ENCODE data around the gene GGNBP2. TPM values are rescaled to one million over a fixed set of nuclear protein-coding genes. Genes with fewer than 3 reads are reported as not detected.

Gene GGNBP2
- total RNA-seq, 2 donors from 2014 or later = 128 to 130 TPM

- H3K4me1 Mint-ChIP-seq (ENCODE audit: low read depth in 2 of 2) = peaks cover 22 to 29% of the 10 kb centered on the region in 2 donors
- H3K27me3 Mint-ChIP-seq = no peaks in the 10 kb centered on the region
- ATAC-seq = peak; percentile 49 to 61
- H3K9me3 Mint-ChIP-seq = no peaks in the 10 kb centered on the region
- DNase-seq (ENCODE audit: low spot score) = no peak
- H3K36me3 Mint-ChIP-seq = peaks cover 4% of the 10 kb centered on the region
- no peak overlapping the region for H3K4me3 Mint-ChIP-seq
- H3K27ac Mint-ChIP-seq = no peak overlapping the region
These were observed 64.2 kb downstream of the GGNBP2 start for GRCh38 chr17:36608794-36609497.

GRCh38 chr17:36609498-36609862 is 64.8 kb downstream of the GGNBP2 start:
- H3K4me1 Mint-ChIP-seq (ENCODE audit: low read depth in 2 of 2) = peaks cover 16 to 25% of the 10 kb centered on the region in 2 donors
- H3K9me3 Mint-ChIP-seq = no peaks in the 10 kb centered on the region
- no peaks in the 10 kb centered on the region for H3K36me3 Mint-ChIP-seq
- DNase-seq (ENCODE audit: low spot score) (no peak), ATAC-seq (no peak)
- peaks cover 0 to 2% of the 10 kb centered on the region in 2 donors for H3K27me3 Mint-ChIP-seq
- no peak overlapping the region for H3K27ac Mint-ChIP-seq
- H3K4me3 Mint-ChIP-seq = no peak overlapping the region

- DNase-seq (ENCODE audit: low spot score) (no peak), ATAC-seq (no peak)
- Mint-ChIP-seq H3K36me3 (no peaks in the 10 kb centered on the region), H3K27ac (no peak overlapping the region), H3K9me3 (no peaks in the 10 kb centered on the region), H3K27me3 (peaks cover 0 to 2% of the 10 kb centered on the region in 2 donors), H3K4me1 (ENCODE audit: low read depth in 2 of 2) (peaks cover 12 to 23% of the 10 kb centered on the region in 2 donors), H3K4me3 (no peak overlapping the region)
These were observed 65.8 kb downstream of the GGNBP2 start for GRCh38 chr17:36610474-36610873.

- ATAC-seq = no peak
- Mint-ChIP-seq H3K27me3 (peaks cover 0 to 2% of the 10 kb centered on the region in 2 donors), H3K4me3 (no peak overlapping the region), H3K4me1 (ENCODE audit: low read depth in 2 of 2) (peaks cover 5 to 16% of the 10 kb centered on the region in 2 donors), H3K9me3 (no peaks in the 10 kb centered on the region), H3K27ac (no peak overlapping the region), H3K36me3 (no peaks in the 10 kb centered on the region)
- DNase-seq (ENCODE audit: low spot score) = no peak
These were observed 66.8 kb downstream of the GGNBP2 start for GRCh38 chr17:36611345-36612072.

- DNase-seq (ENCODE audit: low spot score) (no peak), ATAC-seq (no peak)
- Mint-ChIP-seq H3K36me3 (no peaks in the 10 kb centered on the region), H3K27ac (no peak overlapping the region), H3K9me3 (no peaks in the 10 kb centered on the region), H3K4me3 (no peak overlapping the region), H3K27me3 (peaks cover 0 to 2% of the 10 kb centered on the region in 2 donors), H3K4me1 (ENCODE audit: low read depth in 2 of 2) (peaks cover 5 to 16% of the 10 kb centered on the region in 2 donors)
These were observed 67.6 kb downstream of the GGNBP2 start for GRCh38 chr17:36612323-36612722.

GRCh38 chr17:36613155-36613554 is 68.4 kb downstream of the GGNBP2 start:
- DNase-seq (ENCODE audit: low spot score) = no peak
- no peaks in the 10 kb centered on the region for H3K9me3 Mint-ChIP-seq
- H3K4me1 Mint-ChIP-seq (ENCODE audit: low read depth in 2 of 2) = peaks cover under 1 to 11% of the 10 kb centered on the region in 2 donors
- no peaks in the 10 kb centered on the region for H3K36me3 Mint-ChIP-seq
- no peak overlapping the region for H3K27ac Mint-ChIP-seq
- no peak overlapping the region for H3K4me3 Mint-ChIP-seq
- no peak for ATAC-seq
- H3K27me3 Mint-ChIP-seq = peaks cover 0 to 2% of the 10 kb centered on the region in 2 donors

- H3K9me3 Mint-ChIP-seq = no peaks in the 10 kb centered on the region
- no peak overlapping the region for H3K4me3 Mint-ChIP-seq
- peaks cover 0 to 3% of the 10 kb centered on the region in 2 donors for H3K4me1 Mint-ChIP-seq (ENCODE audit: low read depth in 2 of 2)
- no peak for ATAC-seq
- H3K36me3 Mint-ChIP-seq = no peaks in the 10 kb centered on the region
- H3K27ac Mint-ChIP-seq = no peak overlapping the region
- peaks cover 0 to 5% of the 10 kb centered on the region in 2 donors for H3K27me3 Mint-ChIP-seq
- no peak for DNase-seq (ENCODE audit: low spot score)
These were observed 69.4 kb downstream of the GGNBP2 start for GRCh38 chr17:36614081-36614480.

GRCh38 chr17:36614933-36615332 is 70.2 kb downstream of the GGNBP2 start:
- peaks cover 0 to 2% of the 10 kb centered on the region in 2 donors for H3K4me1 Mint-ChIP-seq (ENCODE audit: low read depth in 2 of 2)
- no peak for ATAC-seq

GRCh38 chr17:36616061-36617029 is 71.6 kb downstream of the GGNBP2 start:
- DNase-seq (ENCODE audit: low spot score) = no peak
- peak in 1 of 2 donors; percentile 15 for ATAC-seq
- peaks cover 2 to 3% of the 10 kb centered on the region in 2 donors for H3K4me1 Mint-ChIP-seq (ENCODE audit: low read depth in 2 of 2)
- H3K4me3 Mint-ChIP-seq = no peak overlapping the region
- H3K9me3 Mint-ChIP-seq = no peaks in the 10 kb centered on the region
- H3K27ac Mint-ChIP-seq = no peak overlapping the region
- H3K36me3 Mint-ChIP-seq = no peaks in the 10 kb centered on the region
- H3K27me3 Mint-ChIP-seq = peaks cover 0 to 5% of the 10 kb centered on the region in 2 donors

More at GRCh38 chr17:36614933-36615332, 70.2 kb downstream of the GGNBP2 start:
- Mint-ChIP-seq H3K27ac (no peak overlapping the region), H3K36me3 (no peaks in the 10 kb centered on the region), H3K9me3 (no peaks in the 10 kb centered on the region), H3K27me3 (peaks cover 0 to 5% of the 10 kb centered on the region in 2 donors), H3K4me3 (no peak overlapping the region)
- no peak for DNase-seq (ENCODE audit: low spot score)

GRCh38 chr17:36617773-36618172 is 73.1 kb downstream of the GGNBP2 start:
- peaks cover 0 to 5% of the 10 kb centered on the region in 2 donors for H3K27me3 Mint-ChIP-seq
- no peaks in the 10 kb centered on the region for H3K36me3 Mint-ChIP-seq
- no peak overlapping the region for H3K4me3 Mint-ChIP-seq
- H3K4me1 Mint-ChIP-seq (ENCODE audit: low read depth in 2 of 2) = peaks cover 2 to 9% of the 10 kb centered on the region in 2 donors
- ATAC-seq = peak in 1 of 2 donors; percentile 28
- no peak for DNase-seq (ENCODE audit: low spot score)
- H3K27ac Mint-ChIP-seq = no peak overlapping the region
- H3K9me3 Mint-ChIP-seq = no peaks in the 10 kb centered on the region

GRCh38 chr17:36623281-36623680 is 78.6 kb downstream of the GGNBP2 start:
- Mint-ChIP-seq H3K4me3 (no peak overlapping the region), H3K27ac (no peak overlapping the region), H3K27me3 (peaks cover 0 to 2% of the 10 kb centered on the region in 2 donors), H3K4me1 (ENCODE audit: low read depth in 2 of 2) (peaks cover 0 to 9% of the 10 kb centered on the region in 2 donors), H3K9me3 (no peaks in the 10 kb centered on the region), H3K36me3 (no peaks in the 10 kb centered on the region)
- DNase-seq (ENCODE audit: low spot score) = no peak
- no peak for ATAC-seq

GRCh38 chr17:36625188-36625587 is 80.5 kb downstream of the GGNBP2 start:
- DNase-seq (ENCODE audit: low spot score) (no peak), ATAC-seq (no peak)
- H3K36me3 Mint-ChIP-seq = no peaks in the 10 kb centered on the region
- peaks cover 0 to 2% of the 10 kb centered on the region in 2 donors for H3K27me3 Mint-ChIP-seq
- H3K9me3 Mint-ChIP-seq = no peaks in the 10 kb centered on the region
- H3K27ac Mint-ChIP-seq = no peak overlapping the region
- no peak overlapping the region for H3K4me3 Mint-ChIP-seq
- peaks cover 0 to 9% of the 10 kb centered on the region in 2 donors for H3K4me1 Mint-ChIP-seq (ENCODE audit: low read depth in 2 of 2)

GRCh38 chr17:36627101-36627500 is 82.4 kb downstream of the GGNBP2 start:
- no peaks in the 10 kb centered on the region for H3K4me1 Mint-ChIP-seq (ENCODE audit: low read depth in 2 of 2)
- DNase-seq (ENCODE audit: low spot score) (no peak), ATAC-seq (no peak)
- no peaks in the 10 kb centered on the region for H3K9me3 Mint-ChIP-seq
- no peak overlapping the region for H3K27ac Mint-ChIP-seq
- peaks cover 0 to 2% of the 10 kb centered on the region in 2 donors for H3K27me3 Mint-ChIP-seq
- no peaks in the 10 kb centered on the region for H3K36me3 Mint-ChIP-seq
- no peak overlapping the region for H3K4me3 Mint-ChIP-seq

All from natural killer cell treated with Interleukin-12 subunit alpha and Interleukin-12 subunit beta and Interleukin-15 and Interleukin-18, amount 100 ng/mL, for 72 hours (primary cell).